GM13977 (cell line): Measurements from ENCODE around the gene PCDH8.

Experiments used
- DNase-seq: peaks from one replicate; pipeline ENCODE4 v3.0.0; 2012; ENCODE audit warnings: low spot score
- CTCF ChIP-seq: IDR thresholded peaks from 2 replicates; pipeline ENCODE4 v1.5.1; 2012; ENCODE audit warnings: mild to moderate bottlenecking, control low read depth; ENCODE audit not compliant: insufficient read depth; ENCODE audit errors: extremely low read depth, missing control alignments
- in situ Hi-C: fragments of 300-500 bp; cut with MboI; formaldehyde crosslinking; loops from one replicate; pipeline ENCODE4 v1.12.0; 2022; ENCODE audit warnings: low sequenced_read_pairs, low pct_unique_long_range_greater_than_20kb, mixed read lengths, inconsistent platforms; ENCODE audit not compliant: unreplicated experiment

The PCDH8 gene

GRCh38 chr13:52797176-52797575 lies 51.3 kb downstream of the PCDH8 start:
- in situ Hi-C loops, result no loop called here
- no peak for TF ChIP-seq CTCF
- DNase-seq, result no peak

GRCh38 chr13:52794589-52794988 lies 53.9 kb downstream of the PCDH8 start:
- TF ChIP-seq CTCF, result no peak
- in situ Hi-C loops, result no loop called here
- no peak for DNase-seq

- no peak for TF ChIP-seq CTCF
- in situ Hi-C loops, result no loop called here
- DNase-seq, result no peak
Observed at GRCh38 chr13:52793515-52794061, 54.9 kb downstream of the PCDH8 start.
